C4-2B (cell line): ENCODE results near the gene TRMT44.

Experiments used
- ZFX ChIP-seq: fragments of 450-650 bp; IDR thresholded peaks from 2 replicates; pipeline ENCODE4 v1.6.1; 2017
- TF ChIP-seq, protein P1 (sequence below): fragments of 450-650 bp; conservative IDR thresholded peaks from 2 replicates; pipeline ENCODE4 v1.5.1; 2017; ENCODE audit warnings: mild to moderate bottlenecking

DNA sequence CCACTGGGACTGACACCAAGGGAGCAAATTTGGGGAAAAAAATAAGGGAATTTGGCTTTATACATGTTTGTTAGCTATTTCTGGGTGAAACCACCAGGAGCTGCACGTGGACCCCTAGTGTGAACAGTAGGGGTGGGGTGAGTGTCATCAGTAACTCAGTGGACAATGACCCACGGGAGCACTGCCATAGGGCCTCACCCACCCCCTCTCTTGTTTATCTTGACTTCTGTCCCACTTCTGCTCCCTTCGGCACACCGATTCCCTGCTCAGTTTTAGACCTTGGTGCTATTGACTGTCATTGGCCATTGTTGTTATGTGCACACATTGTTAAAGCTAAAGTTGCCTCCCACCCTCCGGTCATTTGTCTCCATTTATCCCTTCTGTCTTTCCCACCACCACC, 9.0 kb upstream of the TRMT44 start:
- TF ChIP-seq, protein P1, sequence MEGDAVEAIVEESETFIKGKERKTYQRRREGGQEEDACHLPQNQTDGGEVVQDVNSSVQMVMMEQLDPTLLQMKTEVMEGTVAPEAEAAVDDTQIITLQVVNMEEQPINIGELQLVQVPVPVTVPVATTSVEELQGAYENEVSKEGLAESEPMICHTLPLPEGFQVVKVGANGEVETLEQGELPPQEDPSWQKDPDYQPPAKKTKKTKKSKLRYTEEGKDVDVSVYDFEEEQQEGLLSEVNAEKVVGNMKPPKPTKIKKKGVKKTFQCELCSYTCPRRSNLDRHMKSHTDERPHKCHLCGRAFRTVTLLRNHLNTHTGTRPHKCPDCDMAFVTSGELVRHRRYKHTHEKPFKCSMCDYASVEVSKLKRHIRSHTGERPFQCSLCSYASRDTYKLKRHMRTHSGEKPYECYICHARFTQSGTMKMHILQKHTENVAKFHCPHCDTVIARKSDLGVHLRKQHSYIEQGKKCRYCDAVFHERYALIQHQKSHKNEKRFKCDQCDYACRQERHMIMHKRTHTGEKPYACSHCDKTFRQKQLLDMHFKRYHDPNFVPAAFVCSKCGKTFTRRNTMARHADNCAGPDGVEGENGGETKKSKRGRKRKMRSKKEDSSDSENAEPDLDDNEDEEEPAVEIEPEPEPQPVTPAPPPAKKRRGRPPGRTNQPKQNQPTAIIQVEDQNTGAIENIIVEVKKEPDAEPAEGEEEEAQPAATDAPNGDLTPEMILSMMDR: no peak
- no peak for TF ChIP-seq ZFX
